Endometrial microvascular endothelial cells (primary cell): ENCODE measurements around the gene TPR. TPM values are rescaled to one million over a fixed set of nuclear protein-coding genes. Genes with fewer than 3 reads are reported as not detected.
"Not testable (repeated sequence)": the region's sequence is repeated elsewhere in the genome, so short reads cannot be mapped to it uniquely, and the experiment has no call there.

Source experiments
- in situ Hi-C: cut with HindIII; loops from 2 replicates; pipeline ENCODE4 v1.10.0; 2017; ENCODE audit warnings: low sequenced_read_pairs, low pct_unique_long_range_greater_than_20kb; ENCODE audit errors: inconsistent ontology term
- total RNA-seq: library from RNA; depleted of rRNA; stranded (reverse); fragments of >200 nt; gene quantifications from one replicate; pipeline ENCODE4 v1.2.3, GENCODE V29; 2015; ENCODE audit errors: inconsistent ontology term

TPR gene
- 52.2 TPM for total RNA-seq

DNA sequence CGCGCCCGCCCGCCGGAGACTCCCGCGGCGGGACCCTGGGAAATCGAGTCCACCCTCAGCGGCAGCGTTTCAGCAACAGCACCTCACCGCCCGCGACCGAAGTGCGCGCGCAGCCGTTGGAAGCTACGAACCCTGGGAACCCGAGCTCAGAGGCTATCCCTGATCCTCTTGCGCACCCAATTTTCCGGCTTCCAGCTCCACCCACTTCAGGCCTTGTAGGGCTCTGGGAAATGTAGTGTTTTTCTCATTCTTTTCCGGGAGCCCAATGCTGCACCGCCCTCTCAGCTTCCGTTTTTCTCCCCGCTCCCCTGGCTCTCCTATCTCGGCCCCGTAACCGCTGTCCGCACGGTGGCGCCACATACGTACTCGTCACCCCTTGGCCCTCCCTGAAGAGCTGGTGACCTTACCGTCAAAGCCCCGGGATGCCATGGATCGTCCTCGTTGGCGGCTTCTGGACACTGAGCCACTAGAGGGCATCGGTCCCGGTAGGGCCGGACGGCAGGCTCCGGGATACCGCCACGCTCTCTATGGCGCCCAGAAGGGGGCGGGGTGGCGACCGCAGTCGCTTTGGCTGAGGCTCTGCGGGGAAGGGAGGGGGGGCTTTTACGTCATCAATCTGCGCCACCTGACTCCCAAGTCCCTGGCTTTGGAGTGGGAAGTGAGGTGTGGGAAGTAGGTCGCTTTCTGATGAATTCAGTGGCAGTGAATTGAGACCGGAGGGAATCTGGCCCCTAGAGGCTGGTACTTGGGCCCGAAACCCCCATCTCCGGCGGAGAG lies at the start of gene TPR, which contains the start of gene ODR4:
TPR (minus strand) TSS at position 102 of the 777 bp plus-strand sequence. CDS start 225 bp downstream, outside the sequence.
ODR4 (plus strand) TSS at position 687 of the 777 bp plus-strand sequence. CDS start 3,948 bp downstream, outside the sequence.
- in situ Hi-C loops: no loop called here

GRCh38 chr1:186424539-186424938 lies 49.5 kb upstream of the TPR start:
- in situ Hi-C loops: no loop called here

DNA sequence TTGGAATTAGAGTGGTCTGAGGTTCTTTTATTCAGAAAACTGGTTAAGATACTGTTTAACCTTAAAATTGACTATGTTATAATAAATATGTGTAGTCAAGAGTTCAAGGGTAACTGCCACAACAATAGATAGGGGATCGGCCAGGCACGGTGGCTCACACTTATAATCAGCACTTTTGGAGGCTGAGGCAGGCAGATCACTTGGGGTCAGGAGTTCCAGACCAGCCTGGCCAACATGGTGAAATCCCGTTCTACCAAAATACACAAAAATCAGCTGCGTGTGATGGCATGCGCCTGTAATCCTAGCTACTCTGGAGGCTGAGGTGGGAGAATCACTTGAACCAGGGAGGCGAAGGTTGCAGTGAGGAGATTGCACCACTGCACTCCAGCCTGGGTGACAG lies 46.4 kb upstream of the TPR start:
- in situ Hi-C loops: no loop called here

DNA sequence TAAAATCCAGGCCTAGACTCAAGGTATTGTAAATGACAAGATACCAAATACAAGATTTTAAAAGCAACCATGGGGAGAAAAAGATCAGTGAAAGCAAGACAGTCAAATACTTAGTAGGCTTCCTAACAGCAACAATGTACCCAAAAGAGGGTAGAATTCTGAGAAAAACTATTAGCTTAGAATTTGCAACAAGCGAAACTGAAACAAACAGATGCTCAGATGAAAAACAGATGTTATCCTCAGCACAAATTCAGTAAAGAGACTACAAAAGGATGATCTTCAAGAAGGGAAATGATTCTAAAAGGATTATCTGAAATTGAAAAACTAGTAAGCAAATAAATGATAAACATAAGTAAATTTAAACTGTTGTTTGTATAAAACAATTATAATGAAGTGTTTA lies 45.9 kb upstream of the TPR start:
- in situ Hi-C loops: no loop called here

GRCh38 chr1:186420311-186420710 lies 45.3 kb upstream of the TPR start:
- in situ Hi-C loops: no loop called here

DNA sequence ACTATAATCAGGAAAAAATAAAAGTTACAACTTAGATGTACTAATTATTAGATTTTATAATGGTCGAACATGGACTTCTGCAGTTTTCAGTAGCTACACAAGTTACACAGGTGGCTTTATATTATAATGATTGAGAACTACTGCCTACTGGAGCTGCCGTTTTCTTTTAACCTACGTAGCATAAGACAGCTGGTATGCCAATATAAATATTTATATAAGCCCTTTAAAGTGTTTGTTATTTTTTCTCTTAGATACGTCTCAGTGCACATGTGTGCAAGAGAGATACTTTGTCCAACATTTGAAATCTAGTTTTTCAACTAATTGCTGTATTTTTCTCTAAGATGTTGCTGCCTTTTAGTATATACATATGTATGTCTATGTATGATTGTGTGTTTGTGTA lies 43.5 kb upstream of the TPR start:
- in situ Hi-C loops: no loop called here

DNA sequence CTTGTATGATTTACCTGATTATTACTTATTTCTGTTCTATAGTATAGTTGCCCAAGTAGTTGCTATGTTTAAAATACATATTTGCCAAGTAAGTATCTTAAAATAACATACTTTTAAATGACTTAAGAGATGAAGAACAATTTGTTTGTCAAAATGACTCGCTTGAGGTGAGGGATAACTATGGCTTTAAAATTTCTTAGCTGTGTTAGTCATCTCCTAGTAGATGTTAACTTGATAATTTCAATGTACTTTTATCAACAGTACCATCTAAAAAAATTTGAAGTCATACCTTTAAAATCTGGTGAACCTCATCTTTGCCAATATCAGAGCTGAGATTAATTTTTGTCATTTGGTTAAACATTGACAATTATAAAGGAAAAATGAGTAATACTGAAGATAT lies 38.3 kb upstream of the TPR start:
- in situ Hi-C loops: no loop called here

- in situ Hi-C loops: no loop called here
Measured at GRCh38 chr1:186409091-186409490, 34.0 kb upstream of the TPR start.

GRCh38 chr1:186404454-186405051 lies 29.5 kb upstream of the TPR start:
- in situ Hi-C loops: no loop called here

- in situ Hi-C loops: no loop called here
Measured at GRCh38 chr1:186403632-186404031, 28.6 kb upstream of the TPR start.

GRCh38 chr1:186401446-186401845 lies 26.4 kb upstream of the TPR start:
- in situ Hi-C loops: not testable (repeated sequence)

GRCh38 chr1:186392711-186393110 lies 17.7 kb upstream of the TPR start:
- in situ Hi-C loops: not testable (repeated sequence)

- in situ Hi-C loops: no loop called here
Measured at GRCh38 chr1:186391841-186392240, 16.8 kb upstream of the TPR start.

DNA sequence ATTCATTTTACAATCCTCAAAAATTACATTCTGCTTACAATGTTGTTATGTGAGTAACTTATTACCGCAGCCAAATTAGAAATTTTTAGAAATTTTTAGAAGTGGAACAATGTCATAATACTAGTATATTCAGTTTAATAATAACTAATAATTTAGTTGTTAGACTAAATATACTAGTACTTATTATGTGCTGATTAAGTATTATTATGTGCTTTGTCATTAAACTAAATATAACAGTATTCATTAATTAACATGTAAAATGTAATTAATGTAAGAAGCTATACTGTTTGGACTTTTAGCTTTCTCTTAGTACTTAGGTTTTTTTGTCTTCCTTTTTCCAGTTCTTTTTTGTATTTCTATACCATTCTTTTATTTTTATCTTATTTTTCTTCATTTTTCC lies 15.9 kb upstream of the TPR start:
- in situ Hi-C loops: no loop called here

DNA sequence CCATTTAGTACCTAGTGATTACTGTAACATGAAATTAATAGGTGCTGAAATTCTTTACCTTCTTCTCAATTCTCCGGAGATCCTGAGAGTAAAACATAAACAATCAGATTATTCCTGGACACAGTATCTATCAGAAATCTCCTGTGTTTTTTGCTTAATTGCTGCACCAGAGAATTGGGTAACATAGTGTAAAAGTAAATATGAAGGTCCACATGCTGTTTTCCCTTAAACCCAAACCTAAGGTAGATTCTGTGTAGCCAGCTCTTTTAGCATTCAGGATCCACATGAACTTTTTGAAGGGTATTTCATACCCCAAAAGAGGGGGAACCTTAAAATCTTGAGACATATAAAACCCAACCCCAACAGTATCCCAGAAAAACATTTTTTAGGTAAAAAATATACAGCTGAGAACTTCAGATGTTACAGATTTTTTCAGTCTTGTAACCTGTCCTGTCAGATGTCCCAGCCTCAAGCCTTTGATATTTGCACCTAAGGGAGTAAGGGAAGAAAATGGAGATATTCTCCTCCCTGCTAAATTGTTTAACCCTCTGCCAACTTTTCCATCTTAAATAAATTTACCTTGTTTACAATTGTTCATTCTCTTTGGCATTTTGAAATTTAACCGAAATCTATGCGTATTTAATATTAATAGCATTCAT lies 11.8 kb upstream of the TPR start:
- in situ Hi-C loops: no loop called here

DNA sequence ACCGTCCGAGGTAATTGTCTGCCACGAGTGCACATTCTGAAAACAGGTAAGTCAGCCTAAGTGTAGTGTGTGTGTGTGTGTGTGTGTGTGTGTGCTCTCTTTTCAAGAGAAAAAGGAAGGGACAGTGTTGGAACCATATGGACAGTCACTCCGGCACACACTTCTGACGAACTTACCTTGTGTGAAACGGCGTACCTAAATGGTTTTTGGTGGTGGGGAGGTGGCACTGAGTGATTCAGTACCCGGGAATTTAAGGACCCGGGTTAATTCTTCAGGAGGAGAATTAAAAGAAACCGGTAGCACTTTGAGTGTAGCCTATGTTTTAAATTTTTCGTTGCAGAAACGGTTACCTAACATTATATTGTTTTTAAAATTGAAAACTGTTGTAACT lies 871 bp upstream of the TPR start:
- in situ Hi-C loops: no loop called here

GRCh38 chr1:186374303-186375151 lies 526 bp downstream of the TPR start:
- in situ Hi-C loops: no loop called here

DNA sequence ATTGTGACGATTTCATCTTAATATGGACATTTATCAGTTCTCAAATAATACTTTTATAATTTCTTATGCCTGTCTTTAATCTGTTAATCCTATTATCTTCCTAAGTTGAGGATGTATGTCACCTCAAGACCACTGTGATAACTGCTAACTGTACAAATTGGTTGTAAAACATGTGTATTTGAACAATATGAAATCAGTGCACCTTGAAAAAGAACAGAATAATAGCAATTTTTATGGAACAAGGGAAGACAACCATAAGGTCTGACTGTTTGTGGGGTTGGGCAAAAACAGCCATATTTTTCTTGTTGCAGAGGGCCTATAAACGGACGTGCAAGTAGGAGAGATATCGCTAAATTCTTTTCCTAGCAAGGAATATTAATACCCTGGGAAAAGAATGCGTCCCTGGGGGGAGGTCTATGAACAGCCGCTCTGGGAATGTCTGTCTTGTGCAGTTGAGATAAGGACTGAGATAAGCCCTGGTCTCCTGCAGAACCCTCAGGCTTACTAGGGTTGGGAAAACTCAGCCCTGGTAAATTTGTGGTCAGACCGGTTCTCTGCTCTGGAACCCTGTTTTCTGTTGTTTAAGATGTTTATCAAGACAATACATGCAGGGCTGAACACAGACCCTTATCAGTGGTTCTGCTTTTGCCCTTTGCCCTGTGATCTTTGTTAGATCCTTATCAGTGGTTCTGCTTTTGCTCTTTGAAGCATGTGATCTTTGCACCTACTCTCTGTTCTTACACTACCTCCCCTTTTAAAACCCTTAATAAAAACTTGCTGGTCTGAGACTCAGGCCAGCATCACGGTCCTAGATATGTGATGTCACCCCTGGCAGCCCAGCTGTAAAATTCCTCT lies 27.0 kb downstream of the TPR start:
- in situ Hi-C loops: not testable (repeated sequence)
